NCI-H2196 treated with DMSO at 0.1 percent for 48 hours (cell line): ENCODE results near the gene VPS13D.

ENCODE experiments used
- DNase-seq: peaks from one replicate; lab custom pipeline; 2025; ENCODE audit not compliant: unreplicated experiment; lab: John Stamatoyannopoulos, UW

The VPS13D gene, protein sequence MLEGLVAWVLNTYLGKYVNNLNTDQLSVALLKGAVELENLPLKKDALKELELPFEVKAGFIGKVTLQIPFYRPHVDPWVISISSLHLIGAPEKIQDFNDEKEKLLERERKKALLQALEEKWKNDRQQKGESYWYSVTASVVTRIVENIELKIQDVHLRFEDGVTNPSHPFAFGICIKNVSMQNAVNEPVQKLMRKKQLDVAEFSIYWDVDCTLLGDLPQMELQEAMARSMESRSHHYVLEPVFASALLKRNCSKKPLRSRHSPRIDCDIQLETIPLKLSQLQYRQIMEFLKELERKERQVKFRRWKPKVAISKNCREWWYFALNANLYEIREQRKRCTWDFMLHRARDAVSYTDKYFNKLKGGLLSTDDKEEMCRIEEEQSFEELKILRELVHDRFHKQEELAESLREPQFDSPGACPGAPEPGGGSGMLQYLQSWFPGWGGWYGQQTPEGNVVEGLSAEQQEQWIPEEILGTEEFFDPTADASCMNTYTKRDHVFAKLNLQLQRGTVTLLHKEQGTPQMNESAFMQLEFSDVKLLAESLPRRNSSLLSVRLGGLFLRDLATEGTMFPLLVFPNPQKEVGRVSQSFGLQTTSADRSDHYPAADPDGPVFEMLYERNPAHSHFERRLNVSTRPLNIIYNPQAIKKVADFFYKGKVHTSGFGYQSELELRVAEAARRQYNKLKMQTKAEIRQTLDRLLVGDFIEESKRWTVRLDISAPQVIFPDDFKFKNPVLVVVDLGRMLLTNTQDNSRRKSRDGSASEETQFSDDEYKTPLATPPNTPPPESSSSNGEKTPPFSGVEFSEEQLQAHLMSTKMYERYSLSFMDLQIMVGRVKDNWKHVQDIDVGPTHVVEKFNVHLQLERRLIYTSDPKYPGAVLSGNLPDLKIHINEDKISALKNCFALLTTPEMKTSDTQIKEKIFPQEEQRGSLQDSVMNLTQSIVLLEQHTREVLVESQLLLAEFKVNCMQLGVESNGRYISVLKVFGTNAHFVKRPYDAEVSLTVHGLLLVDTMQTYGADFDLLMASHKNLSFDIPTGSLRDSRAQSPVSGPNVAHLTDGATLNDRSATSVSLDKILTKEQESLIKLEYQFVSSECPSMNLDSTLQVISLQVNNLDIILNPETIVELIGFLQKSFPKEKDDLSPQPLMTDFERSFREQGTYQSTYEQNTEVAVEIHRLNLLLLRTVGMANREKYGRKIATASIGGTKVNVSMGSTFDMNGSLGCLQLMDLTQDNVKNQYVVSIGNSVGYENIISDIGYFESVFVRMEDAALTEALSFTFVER (N-terminal part only)

DNA sequence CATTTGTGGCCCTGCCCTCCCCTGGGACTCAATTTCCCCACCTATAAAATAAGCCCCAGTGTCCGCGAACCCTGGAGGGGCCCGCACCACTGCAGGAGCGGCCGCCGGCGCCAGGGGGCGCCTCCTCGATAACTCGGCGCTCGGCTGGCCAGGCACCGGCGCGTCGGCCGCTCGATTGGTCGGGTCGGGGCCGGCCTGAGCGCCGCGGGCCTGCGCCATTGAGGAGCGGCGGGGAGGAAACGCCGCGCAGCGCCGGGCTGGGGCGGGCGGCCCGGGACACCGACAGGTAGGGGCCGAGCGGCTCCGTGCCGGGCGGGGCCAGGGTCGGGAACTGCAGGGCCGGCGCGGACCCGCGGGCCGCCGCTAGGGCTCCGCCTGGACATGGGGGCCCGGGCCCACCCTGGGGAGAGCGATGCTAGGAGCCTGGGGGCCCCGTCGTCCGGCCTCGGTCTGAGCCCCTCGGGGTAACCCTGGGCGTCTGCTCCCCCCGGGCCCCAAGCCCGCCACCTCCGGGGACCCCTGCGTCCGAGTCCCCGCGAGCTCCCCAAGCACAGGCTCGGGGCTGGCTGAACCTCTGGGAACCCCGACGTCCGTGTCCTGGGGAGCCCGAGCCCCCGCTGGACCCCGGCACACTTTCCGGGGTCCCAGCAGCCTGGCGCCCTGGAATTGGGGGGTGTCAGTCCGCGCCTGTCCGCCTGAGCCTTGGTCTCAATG lies at the start of gene VPS13D:
Gene VPS13D (plus strand): TSS at position 196 of the 714 bp plus-strand sequence. CDS start 4,237 bp downstream, outside the sequence.
- peak; percentile 38 for DNase-seq

DNA sequence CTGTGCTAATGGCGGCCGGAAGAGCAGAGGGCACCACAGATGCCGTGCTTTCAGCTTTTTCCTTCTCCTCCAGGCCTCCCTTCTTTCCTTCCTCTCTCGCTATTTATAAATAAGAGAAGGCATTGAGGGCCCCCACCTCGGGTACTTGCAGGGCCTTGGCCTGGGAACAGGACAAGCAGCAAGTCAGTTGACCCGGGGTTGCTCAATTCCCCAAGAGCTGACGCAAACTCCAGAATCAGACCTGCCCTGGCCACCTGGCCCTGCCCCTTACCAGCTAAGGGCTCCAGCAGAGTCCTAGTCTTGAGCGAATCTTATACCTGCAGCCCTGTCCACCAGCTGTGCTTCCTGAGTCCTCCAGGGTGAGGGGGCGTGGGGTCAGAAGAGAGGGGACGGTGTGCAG lies 49.5 kb upstream of the VPS13D start:
- DNase-seq = no peak

DNA sequence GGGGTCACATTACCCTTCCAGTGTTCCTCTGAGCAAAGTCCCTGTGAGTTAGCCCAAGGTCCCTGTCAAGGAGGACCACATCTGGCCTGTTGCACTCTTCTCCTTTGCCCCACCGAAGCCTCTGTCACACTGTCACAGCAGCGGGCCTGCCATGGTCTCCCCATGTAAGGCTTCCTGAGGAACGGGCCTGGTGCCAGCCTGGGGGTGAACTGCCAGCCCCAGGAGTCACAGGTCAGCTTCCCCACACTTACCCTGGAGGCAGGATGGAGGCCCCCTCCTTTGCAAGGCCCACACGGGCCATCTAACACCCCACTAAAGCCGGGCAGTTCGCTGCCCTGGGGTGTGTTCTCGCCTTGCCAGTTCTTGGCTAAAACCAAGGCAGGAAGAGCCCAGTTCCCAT lies 48.9 kb upstream of the VPS13D start:
- no peak for DNase-seq

DNA sequence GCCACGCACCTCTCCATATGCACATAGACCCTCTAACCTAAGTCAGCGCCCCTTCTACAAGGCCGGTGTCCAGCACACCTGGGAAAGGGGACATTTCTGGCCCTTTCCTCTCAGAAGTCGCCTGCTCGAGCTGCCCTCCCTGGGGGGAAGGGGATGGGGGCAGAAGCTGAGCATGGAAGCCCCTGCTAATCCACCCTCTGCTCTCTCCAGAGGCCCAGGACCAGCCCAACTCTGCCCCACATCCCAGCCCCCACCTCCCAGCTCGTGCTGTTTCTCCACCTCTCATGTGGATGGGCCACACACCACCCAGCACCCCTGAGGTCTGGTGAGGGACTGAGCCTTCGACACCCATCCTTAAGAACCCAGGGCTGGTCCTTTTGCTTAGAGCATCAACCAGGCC lies 48.3 kb upstream of the VPS13D start:
- DNase-seq = no peak

DNA sequence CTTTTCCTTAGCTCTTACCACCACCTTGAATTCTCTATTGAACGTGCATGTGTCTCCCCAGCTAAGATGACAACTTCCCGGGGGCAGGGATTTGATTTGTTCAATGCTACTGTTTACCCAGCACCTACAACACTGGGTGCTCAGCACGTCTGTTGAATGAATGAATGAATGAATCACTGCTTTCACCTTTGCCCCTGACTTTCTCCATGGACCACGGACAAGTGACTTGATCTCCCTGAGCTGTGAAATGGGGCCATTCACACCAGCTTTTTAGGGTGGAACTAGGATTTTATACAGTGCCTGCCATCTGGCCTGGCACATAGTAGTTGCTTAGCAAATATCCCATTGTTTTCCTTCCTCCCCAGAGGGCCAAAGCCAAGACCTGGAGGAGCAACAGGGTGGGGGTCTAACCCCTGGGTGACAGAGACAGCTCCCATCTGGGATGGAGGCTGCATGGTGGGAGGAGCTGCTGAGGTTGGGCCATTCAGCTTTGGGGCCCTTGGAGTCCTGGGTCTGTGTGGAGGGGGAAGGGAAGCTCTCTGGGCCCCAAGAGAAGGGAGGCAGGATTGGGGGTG lies 47.3 kb upstream of the VPS13D start:
- DNase-seq = no peak

DNA sequence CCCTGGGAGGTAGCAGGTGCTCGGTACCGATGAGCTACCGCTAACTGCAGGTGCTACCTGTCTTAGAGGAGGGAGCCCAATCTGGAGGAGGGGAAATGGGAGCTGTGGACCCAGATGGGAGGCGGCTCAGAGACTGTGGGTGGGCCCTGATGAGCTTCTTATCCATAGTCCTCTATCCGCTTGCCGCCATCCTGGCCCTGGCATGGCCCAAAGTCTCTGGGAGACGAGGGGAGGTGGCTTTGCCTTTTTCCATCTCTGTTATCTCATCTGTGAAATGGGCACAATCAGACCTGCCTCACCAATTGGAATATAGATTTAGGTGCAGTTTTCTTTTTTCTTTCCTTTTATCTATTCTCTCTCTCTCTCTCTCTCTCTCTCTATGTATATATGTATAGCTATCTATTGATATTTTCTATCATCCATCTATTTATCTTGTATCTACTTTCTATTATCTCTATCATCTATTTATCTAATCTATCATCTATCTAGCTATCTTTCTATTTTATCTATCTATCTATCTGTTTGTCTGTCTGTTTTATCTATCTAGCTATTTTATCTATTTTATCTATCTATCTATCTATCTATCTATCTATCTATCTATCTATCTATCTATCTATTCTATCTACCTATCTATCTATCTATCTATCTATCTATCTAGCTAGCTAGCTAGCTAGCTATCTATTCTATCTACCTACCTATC lies 46.6 kb upstream of the VPS13D start:
- no peak for DNase-seq

DNA sequence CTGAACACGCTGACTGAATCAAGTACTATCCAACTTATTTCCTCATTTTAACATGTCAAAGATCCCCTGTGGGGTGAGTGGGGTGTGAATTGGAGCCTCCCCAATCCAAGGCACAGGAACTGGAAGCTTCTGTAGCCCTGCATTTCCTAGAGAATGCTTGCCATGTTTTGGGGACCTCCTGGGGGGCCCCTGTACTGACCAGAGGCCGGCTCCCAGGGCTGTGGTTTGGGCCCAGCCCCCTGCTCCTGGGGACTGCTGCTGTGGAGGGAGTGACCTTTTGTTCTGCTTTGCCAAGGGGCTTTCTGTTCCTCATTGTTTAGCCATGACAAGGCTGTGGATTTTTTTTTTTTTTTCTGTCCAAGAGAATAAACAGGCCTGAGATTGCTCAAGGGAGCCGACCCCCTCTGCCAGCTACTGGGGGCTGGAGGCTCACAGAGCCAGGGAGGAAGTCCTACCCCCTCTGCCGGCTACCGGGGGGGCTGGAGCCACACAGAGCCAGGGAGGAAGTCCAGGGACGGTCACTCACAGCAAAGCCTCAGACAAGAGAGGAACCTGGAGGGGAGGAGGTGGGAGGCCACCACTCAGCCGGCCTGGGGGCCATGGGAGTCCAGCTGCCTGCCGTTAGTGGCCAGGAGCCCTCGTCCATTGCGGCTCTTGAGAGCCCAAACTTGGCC lies 45.7 kb upstream of the VPS13D start:
- no peak for DNase-seq

DNA sequence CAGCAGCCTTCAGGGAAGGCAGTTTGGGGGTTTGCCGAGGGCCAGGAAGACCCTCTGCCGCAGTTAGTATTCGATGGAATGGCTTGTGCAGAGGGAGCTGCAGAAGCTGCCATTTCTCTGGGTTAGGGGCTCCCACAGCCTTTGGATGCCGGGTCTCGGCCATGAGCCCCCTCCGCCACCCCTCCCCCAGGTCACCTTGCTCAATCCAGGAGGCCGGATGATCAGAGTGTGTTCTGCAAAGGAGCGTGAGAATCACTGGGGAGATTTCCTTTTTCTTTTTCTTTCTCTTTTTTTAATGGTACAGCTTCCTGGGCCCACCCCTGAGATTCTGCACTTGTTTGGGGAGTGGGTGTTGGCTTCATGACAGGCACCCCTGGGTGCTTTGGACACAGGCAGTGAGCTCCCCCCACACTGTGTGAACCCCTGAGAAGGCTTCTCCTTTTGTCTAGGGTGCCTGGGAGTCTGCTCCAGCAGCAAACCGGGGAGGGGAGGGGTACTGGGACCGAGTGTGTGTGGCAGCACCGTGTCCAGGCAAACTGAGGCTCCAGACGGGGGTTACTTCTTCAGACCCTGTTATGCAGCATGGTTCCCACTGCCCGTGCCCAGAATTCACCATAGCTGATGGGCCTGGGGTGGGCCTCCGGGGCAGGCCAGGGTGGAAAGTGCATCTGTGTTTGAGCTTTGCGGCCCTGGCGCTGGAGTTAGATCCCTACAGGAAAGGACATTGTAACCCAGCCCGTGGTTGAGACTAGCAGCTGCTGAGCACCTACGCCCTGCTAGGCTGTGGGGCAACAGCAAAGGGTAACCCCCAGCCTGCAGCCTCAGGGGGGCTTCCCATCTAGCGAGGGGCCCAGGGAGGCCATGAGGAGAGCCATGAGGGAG lies 44.6 kb upstream of the VPS13D start:
- no peak for DNase-seq

DNA sequence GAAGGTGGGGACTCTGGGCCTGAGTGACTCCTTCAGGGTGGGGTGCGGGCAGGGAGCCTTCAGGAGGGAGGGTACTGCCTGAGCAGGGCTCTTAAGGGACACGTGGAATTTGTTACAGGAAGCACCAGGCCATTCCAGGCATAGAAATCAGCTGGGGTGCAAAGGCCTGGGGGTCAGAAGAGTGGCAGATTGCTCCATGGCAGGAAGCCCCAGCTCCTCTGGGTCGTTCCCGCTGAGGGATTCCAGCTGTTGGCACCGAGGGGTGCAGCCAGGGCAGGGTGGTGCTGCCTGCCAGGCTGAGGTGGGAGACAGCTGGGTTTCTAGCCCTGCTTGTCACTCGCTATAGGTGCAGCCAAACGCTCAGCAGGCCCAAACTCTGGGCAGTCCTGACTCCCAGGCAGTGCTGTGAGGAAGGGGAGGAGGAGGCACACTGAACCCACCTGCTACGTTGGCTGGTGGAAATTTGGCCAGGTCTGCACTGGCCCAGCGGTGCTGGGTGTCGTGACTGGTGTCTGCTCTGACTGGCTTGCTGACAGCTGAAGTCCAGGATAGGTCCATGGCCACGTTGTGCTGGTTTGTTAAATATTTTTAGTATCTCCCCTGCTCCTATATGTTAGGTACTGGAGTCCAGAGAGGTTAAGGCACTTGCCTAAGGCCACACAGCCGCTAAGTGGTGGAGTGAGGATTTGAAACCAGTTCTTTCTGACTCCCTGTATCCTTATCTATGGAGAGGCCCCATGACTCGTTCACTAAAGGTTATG lies 43.7 kb upstream of the VPS13D start:
- no peak for DNase-seq

DNA sequence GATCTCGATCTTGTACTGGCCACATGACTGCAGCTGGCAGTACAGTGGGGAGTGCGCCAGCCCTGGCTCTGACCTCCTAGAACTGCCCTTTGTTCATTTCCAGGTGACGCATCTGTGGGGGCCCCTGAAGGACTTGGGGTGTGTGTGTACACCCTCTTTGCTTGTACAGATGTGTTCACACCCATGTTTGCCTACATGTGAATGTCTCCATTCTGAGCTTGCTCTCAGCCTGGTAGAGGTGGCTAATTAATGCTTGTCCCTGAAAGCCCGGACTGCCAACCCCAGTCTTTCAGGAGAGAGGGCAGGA lies 43.2 kb upstream of the VPS13D start:
- no peak for DNase-seq

DNA sequence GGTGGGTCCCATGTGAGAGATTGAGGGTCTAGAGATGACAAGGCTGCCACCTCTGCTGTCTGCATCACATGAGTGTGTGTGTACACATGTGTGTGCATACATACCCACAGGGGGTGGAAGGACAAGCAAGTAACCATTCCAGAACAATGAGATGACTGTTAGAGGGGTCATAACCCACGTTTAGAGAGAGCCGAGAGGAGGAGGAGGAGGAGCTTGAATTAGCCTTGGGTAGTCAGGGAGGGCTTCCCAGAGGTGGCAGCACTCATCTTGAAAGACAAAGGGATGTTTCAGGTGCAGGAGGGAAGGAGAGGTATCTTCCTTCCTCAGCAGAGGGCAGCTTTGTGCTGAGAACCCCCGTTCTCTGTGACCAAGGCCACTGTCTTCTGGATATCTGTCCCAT lies 41.7 kb upstream of the VPS13D start:
- DNase-seq = no peak

DNA sequence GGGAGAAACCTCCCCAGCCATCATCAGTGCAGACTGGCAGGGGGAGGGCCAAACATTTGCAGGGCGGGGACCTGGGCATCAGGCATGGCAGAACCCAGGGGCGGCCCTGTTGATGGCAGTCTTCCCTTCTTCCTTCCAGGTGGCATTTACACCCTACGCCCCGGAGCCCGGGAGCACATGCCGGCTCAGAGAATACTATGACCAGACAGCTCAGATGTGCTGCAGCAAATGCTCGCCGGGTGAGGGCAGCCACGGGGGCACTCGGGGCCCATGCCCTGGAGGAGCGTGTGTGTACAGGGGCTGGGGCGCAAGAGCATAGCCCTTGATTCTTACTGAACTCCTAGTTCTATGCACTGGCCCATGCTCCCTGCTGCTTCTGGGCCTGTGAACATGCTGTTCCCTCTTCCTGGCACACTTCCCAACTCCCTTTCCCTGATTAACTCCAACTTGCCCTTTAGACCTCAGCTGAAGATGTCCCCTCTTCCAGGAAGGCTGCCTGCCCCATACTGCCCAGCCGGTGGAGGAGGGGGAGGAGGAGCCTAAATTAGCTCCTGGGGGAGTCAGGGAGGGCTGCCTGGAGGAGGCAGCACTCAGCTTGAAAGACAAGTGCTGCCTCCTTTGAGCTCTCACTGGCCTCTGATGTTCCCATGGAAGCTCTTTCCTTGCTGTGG lies 41.0 kb upstream of the VPS13D start:
- DNase-seq = no peak

DNA sequence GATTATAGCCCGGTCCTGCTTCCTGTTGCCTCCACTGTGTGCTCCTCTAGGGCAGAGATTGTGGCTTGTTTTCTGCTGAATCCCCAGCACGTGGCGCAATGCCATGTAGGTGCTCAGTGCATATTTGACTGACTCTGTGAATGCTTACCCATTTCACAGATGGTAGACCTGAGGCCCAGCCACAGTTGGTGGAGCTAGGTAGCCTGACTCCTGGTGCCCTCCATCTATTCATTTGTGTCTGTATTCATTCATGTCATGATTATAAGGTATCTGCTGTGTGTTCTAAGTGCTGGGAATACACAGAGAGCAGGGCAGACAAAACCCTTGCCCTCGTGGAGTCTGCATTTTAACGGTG lies 40.5 kb upstream of the VPS13D start:
- no peak for DNase-seq

DNA sequence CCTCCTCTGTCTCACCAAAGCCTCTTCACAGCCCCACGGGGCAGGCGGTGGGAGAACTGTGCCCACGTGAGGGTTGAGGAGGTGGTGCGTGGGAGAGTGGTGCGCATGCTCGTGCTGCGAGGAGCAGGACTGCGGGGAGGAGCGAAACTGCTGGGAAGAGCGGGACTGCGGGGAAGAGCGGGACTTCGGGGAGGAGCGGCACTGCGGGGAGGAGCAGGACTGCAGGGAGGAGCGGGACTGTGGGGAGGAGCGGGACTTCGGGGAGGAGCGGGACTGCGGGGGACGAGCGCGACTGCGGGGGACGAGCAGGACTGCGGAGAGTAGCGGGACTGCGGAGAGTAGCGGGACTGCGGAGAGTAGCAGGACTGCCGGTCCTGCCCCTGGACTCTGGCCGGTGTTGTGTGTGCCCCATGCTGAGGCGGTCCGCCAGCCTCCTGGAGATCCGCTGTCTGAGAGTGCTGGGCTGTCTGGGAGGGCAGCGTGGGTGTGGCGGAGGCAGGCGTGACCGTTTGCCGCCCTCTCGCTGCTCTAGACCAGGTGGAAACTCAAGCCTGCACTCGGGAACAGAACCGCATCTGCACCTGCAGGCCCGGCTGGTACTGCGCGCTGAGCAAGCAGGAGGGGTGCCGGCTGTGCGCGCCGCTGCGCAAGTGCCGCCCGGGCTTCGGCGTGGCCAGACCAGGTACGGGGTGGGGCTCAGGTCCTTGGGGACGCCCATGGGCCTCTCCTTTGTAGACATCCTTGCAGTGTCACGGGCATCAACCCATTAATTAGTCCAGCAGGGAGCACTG lies 38.4 kb upstream of the VPS13D start:
- no peak for DNase-seq

DNA sequence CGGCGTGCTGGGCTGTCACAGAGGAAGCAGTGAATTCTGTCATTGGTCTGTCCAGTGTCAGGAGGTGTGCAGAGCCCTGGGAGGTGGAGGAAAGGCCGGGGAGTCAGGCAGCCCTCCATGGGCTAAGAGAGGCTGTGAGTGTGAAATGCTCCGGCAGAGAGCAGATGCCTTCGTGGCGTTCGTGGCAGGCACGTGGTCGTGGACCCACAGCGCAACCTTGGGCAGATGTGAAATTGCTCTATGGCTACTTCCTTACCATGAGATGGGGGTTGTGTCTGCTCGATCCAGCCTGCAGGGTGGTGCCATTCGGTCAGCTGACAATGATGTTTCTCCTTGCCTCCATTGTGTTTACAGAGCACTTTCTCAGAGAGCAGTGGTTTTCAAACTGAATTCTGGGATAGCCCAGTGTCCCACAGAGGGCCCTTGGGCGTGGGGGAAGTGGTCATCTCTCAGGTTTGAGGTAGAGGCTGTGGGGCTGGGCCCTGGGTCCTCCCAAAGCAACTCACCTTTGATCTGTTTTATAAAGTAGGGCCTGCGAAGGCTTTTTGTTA lies 35.1 kb upstream of the VPS13D start:
- DNase-seq = no peak

DNA sequence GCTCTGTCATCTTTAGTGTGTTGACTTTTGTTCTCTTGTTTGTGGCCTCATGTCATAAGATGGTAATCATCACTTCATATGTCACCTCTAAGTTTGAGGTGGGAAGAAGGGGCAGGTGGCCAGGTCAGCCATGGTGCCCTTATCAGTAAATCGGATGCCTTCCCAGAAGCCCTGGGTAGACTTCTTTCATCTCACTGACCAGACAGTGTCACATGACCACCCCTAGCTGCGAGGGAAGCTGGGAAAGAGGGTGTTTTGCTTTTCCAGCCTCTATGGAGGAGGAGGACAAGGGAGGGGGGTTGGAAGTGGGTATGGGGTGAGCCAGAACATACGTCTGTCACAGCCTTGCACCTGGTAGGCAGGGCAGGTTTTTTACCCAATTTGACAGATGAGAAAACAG lies 34.4 kb upstream of the VPS13D start:
- DNase-seq = no peak
